ENCODE measurements around the gene PLSCR4. TPM values are rescaled to one million over a fixed set of nuclear protein-coding genes. Genes with fewer than 3 reads are reported as not detected.
"Not testable (repeated sequence)": the region's sequence is repeated elsewhere in the genome, so short reads cannot be mapped to it uniquely, and the experiment has no call there.

Gene PLSCR4
- total and polyA plus RNA-seq, 12 donors, result 4.6 to 16.4 (median 10.2) TPM

DNA sequence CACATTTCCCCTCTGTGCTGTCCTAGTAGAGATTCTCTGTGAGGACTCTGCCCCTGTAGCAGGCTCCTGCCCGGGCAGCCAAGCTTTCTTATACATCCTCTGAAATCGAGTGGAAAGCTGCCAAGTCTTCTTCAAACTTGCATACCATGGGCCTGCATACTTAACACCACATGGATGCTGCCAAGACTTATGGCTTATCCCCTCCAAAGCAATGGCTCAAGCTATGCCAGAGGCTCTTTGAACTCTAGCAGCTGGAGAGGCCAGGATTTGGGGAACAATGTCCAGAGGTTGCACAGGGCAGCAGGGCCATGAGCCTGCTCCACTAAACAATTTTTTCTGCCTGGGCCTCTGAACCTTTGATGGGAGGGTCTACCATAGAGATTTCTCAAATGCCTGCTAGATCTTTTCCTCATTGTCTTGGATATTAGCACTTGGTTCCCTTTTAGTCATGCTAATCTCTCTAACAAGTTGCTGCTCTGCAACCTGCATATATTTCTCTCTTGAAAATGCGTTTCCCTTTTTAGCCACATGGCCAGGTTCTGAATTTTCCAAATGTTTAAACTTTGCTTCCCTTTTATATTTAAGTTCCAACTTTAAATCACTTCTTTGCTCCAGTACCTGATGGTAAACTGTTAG, 6.1 kb upstream of the PLSCR4 start:
- Histone ChIP-seq H3K4me1 (peaks cover 0 to 6% (median 4%) of the 10 kb centered on the region in 9 donors), H3K4me3 (no peak overlapping the region), H3K9me3 (peaks cover 0 to 23% (median 5%) of the 10 kb centered on the region in 11 donors), H3K36me3 (no peaks in the 10 kb centered on the region), H3K27ac (no peak overlapping the region), H3K27me3 (no peaks in the 10 kb centered on the region)
- ATAC-seq (no peak), DNase-seq (no peak)
- intact Hi-C loops (cut with DNase I), result loop anchor here in 2 of 10 donors (5.0 to 10.0 kb wide), 2 partner anchors 35 to 48 kb away; no protein-coding TSS in a partner anchor
- WGBS, 2 donors, result 65 to 77% methylated on average over 3 of the region's 3 CpGs
- TF ChIP-seq, protein P1, sequence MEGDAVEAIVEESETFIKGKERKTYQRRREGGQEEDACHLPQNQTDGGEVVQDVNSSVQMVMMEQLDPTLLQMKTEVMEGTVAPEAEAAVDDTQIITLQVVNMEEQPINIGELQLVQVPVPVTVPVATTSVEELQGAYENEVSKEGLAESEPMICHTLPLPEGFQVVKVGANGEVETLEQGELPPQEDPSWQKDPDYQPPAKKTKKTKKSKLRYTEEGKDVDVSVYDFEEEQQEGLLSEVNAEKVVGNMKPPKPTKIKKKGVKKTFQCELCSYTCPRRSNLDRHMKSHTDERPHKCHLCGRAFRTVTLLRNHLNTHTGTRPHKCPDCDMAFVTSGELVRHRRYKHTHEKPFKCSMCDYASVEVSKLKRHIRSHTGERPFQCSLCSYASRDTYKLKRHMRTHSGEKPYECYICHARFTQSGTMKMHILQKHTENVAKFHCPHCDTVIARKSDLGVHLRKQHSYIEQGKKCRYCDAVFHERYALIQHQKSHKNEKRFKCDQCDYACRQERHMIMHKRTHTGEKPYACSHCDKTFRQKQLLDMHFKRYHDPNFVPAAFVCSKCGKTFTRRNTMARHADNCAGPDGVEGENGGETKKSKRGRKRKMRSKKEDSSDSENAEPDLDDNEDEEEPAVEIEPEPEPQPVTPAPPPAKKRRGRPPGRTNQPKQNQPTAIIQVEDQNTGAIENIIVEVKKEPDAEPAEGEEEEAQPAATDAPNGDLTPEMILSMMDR (IDR thresholded peaks at IDR 0.05), result no peak

DNA sequence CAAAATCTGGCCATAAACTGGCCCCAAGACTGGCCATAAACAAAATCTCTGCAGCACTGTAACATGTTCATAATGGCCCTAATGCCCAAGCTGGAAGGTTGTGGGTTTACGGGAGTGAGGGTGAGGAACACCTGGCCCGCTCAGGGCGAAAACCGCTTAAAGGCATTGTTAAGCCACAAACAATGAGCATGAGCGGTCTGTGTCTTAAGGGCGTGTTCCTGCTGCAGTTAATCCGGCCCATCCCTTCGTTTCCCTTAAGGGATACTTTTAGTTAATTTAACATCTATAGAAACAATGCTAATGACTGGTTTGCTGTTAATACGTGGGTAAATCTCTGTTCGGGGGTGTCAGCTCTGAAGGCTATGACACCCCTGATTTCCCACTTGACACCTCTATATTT, 1.5 kb upstream of the PLSCR4 start:
- not testable (repeated sequence) for ATAC-seq
- 84 to 88% methylated on average over 10 of the region's 10 CpGs for WGBS, 2 donors

DNA sequence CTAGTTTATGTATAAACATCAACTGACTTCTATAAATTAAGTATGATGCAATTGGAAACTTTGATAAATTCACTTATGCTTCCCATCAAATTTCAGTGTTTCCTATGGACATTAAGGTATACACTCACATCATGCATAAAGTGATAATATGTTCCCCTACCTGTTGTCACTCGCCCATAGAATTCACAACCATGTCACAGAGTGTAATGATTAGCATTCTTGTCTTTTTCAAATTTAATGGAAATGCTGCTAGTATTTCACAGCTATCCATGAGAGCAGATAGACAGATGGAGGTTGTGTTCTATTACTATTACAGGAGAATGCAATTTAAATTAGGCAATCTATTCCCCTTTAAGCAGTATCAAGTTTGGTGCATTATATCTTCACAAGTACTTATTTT, 984 bp downstream of the PLSCR4 start:
- H3K4me1 ChIP-seq, result peaks cover 0 to 38% (median 18%) of the 10 kb centered on the region in 9 donors
- peak overlapping the region in 9 of 10 donors; percentile 54 to 84 (median 68) for H3K4me3 ChIP-seq
- H3K27ac ChIP-seq, result peak overlapping the region in 7 of 10 donors; percentile 83 to 92 (median 88)
- WGBS, 2 donors, result 63 to 75% methylated on average over 1 of the region's 1 CpG
- peaks cover 0 to 23% (median 5%) of the 10 kb centered on the region in 11 donors for H3K9me3 ChIP-seq
- no peaks in the 10 kb centered on the region for H3K36me3 ChIP-seq
- intact Hi-C loops (cut with DNase I), result loop anchor here in 1 of 10 donors (10.0 kb wide), 1 partner anchor 55 kb away; no protein-coding TSS in a partner anchor
- DNase-seq (no peak), ATAC-seq (no peak)
- H3K27me3 ChIP-seq, result peaks cover 0 to 20% (median 0%) of the 10 kb centered on the region in 7 donors
- TF ChIP-seq, protein P1 (IDR thresholded peaks at IDR 0.05), result no peak

More for the DNA sequence above, 1.5 kb upstream of the PLSCR4 start:
- H3K36me3 ChIP-seq, DNase-seq, H3K4me3 ChIP-seq: not testable (repeated sequence)
- Histone ChIP-seq H3K9me3 (peaks cover 0 to 23% (median 5%) of the 10 kb centered on the region in 11 donors), H3K4me1 (peaks cover 0 to 28% (median 10%) of the 10 kb centered on the region in 9 donors), H3K27me3 (peaks cover 0 to 20% (median 0%) of the 10 kb centered on the region in 7 donors), H3K27ac (peak overlapping the region in 8 of 10 donors; percentile 83 to 92 (median 90))
- intact Hi-C loops (cut with DNase I), result loop anchor here in 1 of 10 donors (10.0 kb wide), 1 partner anchor 52 kb away; no protein-coding TSS in a partner anchor

DNA sequence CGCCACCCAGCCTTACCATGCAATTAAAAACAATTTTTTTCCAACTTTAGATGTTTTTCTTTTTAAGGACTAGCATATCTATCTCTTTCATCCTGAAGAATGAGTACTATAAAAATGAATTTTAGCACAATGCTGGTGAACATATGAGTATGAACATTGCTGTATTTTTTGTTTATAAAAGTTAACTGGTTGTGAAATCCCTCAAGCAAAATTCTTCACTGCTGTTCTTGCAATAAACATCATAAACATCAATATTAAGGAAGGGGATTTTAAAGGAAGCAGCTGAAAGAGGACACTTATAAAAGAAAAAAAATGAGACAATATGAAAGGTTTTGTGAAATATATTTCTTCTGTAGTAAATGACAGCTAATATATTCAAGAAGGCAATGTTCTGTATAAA, 3.0 kb downstream of the PLSCR4 start:
- peaks cover 0 to 10% (median 0%) of the 10 kb centered on the region in 11 donors for H3K9me3 ChIP-seq
- intact Hi-C loops (cut with DNase I), result no loop called here
- no peak for ATAC-seq
- WGBS, 2 donors, result 88 to 95% methylated on average over 1 of the region's 1 CpG
- peaks cover 0 to 38% (median 18%) of the 10 kb centered on the region in 9 donors for H3K4me1 ChIP-seq
- peak overlapping the region in 1 of 10 donors; percentile 4 for H3K27ac ChIP-seq
- DNase-seq, result no peak
- peak overlapping the region in 4 of 10 donors; percentile 18 to 84 (median 70) for H3K4me3 ChIP-seq
- TF ChIP-seq, protein P1 (IDR thresholded peaks at IDR 0.05), result no peak
- H3K27me3 ChIP-seq, result peaks cover 0 to 20% (median 0%) of the 10 kb centered on the region in 7 donors
- H3K36me3 ChIP-seq, result no peaks in the 10 kb centered on the region

Data from heart right ventricle (tissue), 16 donors.